IPS DF 6.9 (cell line): ENCODE measurements around the gene DUSP22.

Experiments
- DNase-seq: peaks from one replicate; pipeline ENCODE4 v3.0.0-alpha.2; 2013; ENCODE audit warnings: low read depth, low spot score
- H3K27ac ChIP-seq: one replicate; pipeline ENCODE4 v1.5.1; 2013; ENCODE audit warnings: low read length, control low read depth
- H3K27me3 ChIP-seq: 2 replicates; pipeline ENCODE4 v1.6.1; 2013; ENCODE audit warnings: mild to moderate bottlenecking, low read length; ENCODE audit not compliant: control insufficient read depth, insufficient read depth
- H3K36me3 ChIP-seq: 2 replicates; pipeline ENCODE4 v1.6.1; 2013; ENCODE audit warnings: low read length; ENCODE audit not compliant: control insufficient read depth, insufficient read depth
- H3K4me1 ChIP-seq: 2 replicates; pipeline ENCODE4 v1.6.1; 2013; ENCODE audit warnings: low read length; ENCODE audit not compliant: control insufficient read depth, insufficient read depth
- H3K4me3 ChIP-seq: 2 replicates; pipeline ENCODE4 v1.5.1; 2013; ENCODE audit warnings: mild to moderate bottlenecking, low read length
- H3K9me3 ChIP-seq: 2 replicates; pipeline ENCODE4 v1.6.1; 2013; ENCODE audit warnings: low read length, inconsistent platforms; ENCODE audit not compliant: control insufficient read depth, insufficient read depth
- WGBS: extraction: QIAGEN DNeasy Blood & Tissue Kit; methylation state at CpG from one replicate; pipeline ENCODE4 v1.1.7; 2013; ENCODE audit warnings: mixed read lengths, missing lambda C conversion rate; ENCODE audit not compliant: insufficient read length, insufficient coverage; 5-methylcytosine and 5-hydroxymethylcytosine counted together

Gene DUSP22

DNA sequence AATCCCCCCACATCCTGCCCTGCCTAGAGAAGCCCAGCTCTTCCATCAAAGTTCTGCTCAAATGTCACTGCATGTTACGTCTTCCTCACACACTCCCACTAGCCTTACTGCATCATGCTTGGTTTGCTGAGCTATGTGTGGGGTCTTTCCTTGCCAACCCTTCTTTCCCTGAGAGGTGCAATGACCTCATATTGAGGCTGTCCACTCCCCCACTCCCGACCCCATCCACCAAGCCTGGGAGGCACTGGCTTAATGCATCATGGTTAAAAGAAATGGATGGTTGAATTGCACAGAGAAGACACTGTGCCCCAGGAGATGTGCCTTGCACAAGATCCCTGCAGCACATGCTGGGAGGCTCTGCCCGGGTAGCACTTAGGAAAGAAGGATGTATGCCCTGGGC, 91.6 kb downstream of the DUSP22 start:
- no CpG with 5 or more reads among the region's 3 CpGs for WGBS
- Histone ChIP-seq H3K4me3 (no peak overlapping the region), H3K27ac (no peak overlapping the region), H3K36me3 (no peaks in the 10 kb centered on the region), H3K27me3 (no peaks in the 10 kb centered on the region), H3K4me1 (no peaks in the 10 kb centered on the region), H3K9me3 (no peaks in the 10 kb centered on the region)
- no peak for DNase-seq

DNA sequence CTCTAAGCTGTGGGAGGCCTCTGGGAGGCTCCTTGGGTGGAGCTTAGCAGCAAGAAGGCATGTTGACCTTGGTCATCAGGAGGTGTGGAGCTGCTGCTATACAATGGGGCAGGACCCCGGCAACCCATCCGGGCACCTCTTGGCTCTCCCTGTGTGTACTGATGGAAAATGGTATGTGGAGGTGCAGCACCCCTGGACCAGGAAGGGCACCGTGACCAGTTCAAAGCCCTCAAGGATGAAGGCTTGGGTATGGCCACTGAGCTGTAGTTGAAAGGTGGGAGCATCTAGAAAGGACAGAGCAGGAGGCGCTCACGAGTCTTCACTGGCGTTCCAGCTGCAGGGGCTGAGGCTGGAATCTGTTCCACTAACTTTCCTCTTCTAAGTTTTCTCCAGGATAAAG, 92.6 kb downstream of the DUSP22 start:
- no peaks in the 10 kb centered on the region for H3K4me1 ChIP-seq
- no peak for DNase-seq
- peaks cover 3% of the 10 kb centered on the region; the same call in 1 of the 2 replicates for H3K27me3 ChIP-seq
- H3K9me3 ChIP-seq, result no peaks in the 10 kb centered on the region
- no peaks in the 10 kb centered on the region for H3K36me3 ChIP-seq
- WGBS, result no CpG with 5 or more reads among the region's 6 CpGs
- H3K4me3 ChIP-seq, result no peak overlapping the region
- no peak overlapping the region for H3K27ac ChIP-seq

DNA sequence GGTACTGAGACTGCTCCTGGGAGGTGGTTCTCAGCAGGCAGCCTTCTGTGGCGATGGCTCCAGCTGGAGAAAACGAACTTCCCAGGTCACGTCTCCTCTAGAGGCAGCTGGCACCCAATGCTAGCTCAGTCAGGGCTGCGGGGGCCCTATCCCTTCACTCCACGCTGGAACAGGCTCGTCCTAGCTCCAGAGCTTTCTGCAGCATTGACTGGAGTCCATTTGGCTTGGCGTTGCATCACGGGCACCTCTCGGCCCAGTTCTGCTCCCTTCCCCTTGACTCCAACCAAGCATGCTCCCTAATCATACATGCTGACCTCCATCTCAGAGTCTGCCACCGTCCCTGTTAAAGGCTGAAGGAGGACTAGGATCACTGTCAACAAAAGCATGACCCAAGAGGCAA, 93.3 kb downstream of the DUSP22 start:
- Histone ChIP-seq H3K36me3 (no peaks in the 10 kb centered on the region), H3K4me3 (no peak overlapping the region), H3K4me1 (no peaks in the 10 kb centered on the region), H3K9me3 (no peaks in the 10 kb centered on the region), H3K27ac (no peak overlapping the region), H3K27me3 (peaks cover 6% of the 10 kb centered on the region; the same call in 1 of the 2 replicates)
- no peak for DNase-seq
- WGBS, result no CpG with 5 or more reads among the region's 10 CpGs

DNA sequence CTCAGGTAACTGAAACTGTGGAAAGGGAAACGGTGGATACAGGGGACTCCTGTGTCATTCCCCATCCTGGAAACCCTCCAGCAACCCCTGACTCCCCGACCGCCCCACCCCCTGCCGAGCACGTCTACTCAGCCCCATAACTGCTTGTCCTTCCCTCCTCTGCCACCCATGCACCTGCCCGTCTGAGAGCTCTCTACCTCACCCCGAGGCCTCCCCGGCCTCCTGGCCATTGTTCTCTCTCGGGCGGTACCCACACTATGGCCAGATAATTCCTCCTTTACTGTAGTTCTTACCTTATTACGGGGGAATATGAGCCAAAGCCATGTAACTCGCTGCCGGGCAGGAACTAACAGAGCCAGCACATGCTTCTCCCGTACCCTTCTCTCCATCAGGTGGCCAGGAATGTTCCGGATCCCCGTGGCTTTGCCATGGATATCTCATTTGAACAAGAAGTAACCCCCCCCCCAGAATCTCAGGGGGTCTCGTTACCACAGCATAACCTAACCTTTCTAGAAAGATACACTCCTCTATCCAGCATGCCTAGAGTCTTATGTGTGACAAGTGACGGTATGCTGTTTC, 94.5 kb downstream of the DUSP22 start:
- no peak for DNase-seq
- no peaks in the 10 kb centered on the region for H3K4me1 ChIP-seq
- no peak overlapping the region for H3K27ac ChIP-seq
- no peak overlapping the region for H3K4me3 ChIP-seq
- H3K27me3 ChIP-seq, result peaks cover 12% of the 10 kb centered on the region; the same call in 1 of the 2 replicates
- no CpG with 5 or more reads among the region's 18 CpGs for WGBS
- no peaks in the 10 kb centered on the region for H3K9me3 ChIP-seq
- H3K36me3 ChIP-seq, result no peaks in the 10 kb centered on the region

DNA sequence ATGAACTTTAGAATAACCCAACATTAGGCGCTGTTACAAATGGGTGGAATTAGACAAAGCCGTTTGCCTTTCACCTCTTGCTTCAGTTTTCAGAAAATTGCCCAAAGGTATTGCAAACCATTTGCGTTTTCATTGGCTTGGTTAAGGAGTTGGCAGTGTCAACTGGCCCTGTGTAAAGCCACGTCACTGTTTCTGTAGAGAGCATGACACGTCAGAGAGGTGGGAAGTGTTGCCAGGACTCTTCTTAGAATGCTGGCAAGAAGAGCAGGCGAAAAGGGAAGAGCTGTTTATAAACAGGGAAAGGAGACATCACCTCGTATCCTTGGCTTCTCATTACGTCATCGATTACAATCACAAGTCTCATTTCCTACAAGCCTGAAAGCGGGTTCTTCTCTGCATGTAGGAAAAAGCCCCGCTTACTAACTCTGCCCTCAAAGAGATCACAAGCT, 95.0 kb downstream of the DUSP22 start:
- Histone ChIP-seq H3K4me3 (no peak overlapping the region), H3K9me3 (no peaks in the 10 kb centered on the region), H3K36me3 (no peaks in the 10 kb centered on the region), H3K27ac (no peak overlapping the region), H3K4me1 (no peaks in the 10 kb centered on the region; the same call in 1 of the 2 replicates), H3K27me3 (peaks cover 16% of the 10 kb centered on the region; the same call in 1 of the 2 replicates)
- no CpG with 5 or more reads among the region's 11 CpGs for WGBS
- DNase-seq, result no peak

DNA sequence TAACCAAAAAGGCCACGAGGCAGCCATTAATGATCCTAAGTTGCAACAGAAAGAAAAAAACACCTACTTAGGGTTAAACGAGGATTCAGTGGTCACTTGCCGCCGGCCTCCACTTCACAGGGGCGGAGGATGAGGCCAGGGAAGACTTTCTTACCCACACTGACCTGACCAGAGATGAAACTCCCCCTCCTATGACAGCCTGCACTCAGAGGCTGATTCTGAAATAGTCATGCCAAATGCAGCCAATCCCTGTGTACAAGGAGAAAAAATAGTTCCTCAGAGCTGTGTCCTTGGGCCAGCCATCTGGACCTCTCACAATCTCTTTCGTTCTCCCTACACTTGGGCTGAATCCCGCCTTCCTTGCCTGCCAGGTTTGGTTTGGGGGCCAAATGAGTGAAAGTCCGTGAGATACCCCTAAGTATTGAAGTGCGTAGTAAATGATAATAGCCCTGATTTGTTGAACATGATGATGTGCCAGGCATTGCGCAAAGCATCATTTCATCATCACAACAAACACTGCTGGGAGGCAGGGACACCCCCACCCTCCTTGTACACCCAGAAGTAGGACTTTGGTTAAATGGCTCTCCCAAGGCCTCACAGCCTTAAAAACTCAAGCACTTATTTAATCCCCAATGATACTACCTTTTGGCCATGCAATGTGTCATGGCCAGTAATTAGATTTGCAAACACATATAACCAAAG, 96.1 kb downstream of the DUSP22 start:
- Histone ChIP-seq H3K27me3 (peaks cover 26% of the 10 kb centered on the region; the same call in 1 of the 2 replicates), H3K4me3 (no peak overlapping the region), H3K4me1 (peaks cover 1% of the 10 kb centered on the region; the same call in 1 of the 2 replicates), H3K9me3 (no peaks in the 10 kb centered on the region), H3K36me3 (no peaks in the 10 kb centered on the region), H3K27ac (no peak overlapping the region)
- no peak for DNase-seq
- WGBS, result no CpG with 5 or more reads among the region's 10 CpGs

DNA sequence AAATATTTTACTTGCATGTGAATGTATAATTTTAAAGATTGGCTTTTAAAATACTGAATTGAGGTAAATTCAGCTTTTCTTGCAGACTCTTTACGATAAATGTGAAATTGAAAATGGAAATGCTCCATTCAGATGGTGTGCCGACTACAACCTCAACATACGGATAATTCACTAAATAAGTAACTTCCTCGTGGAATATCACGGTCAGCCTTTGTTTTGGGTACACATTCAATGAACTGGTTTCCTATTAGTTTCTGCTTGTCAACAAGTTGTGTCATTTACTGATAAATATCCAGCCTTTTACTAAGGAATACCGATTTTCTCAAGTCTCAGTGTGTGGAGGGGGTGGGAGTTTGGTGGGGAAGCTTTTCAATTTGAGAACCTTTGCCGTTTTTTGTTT, 96.9 kb downstream of the DUSP22 start:
- H3K9me3 ChIP-seq, result no peaks in the 10 kb centered on the region
- no peak for DNase-seq
- WGBS, result no CpG with 5 or more reads among the region's 7 CpGs
- no peaks in the 10 kb centered on the region for H3K36me3 ChIP-seq
- no peak overlapping the region for H3K27ac ChIP-seq
- peaks cover 34% of the 10 kb centered on the region for H3K27me3 ChIP-seq
- H3K4me1 ChIP-seq, result peaks cover 1% of the 10 kb centered on the region; the same call in 1 of the 2 replicates
- no peak overlapping the region for H3K4me3 ChIP-seq

DNA sequence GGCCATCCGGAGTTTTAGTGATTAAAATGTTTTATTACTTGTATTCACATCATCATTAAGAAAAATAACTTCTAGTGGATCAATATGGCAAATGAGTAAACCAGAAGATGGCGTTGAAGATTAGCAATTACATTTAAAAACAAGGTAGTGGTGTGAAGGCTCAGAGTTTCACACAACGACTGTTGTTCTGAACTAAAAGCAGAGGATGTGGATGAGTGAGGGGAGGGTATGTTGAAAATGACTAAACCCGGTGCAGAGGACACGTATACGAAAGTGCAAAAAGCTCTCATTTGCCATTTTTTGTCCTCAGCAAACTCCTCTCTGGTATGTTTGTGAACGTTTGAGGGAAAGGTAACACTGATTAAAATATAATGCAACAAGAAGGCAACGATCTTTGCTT, 97.3 kb downstream of the DUSP22 start:
- peaks cover 39% of the 10 kb centered on the region for H3K27me3 ChIP-seq
- no peak overlapping the region for H3K4me3 ChIP-seq
- DNase-seq, result no peak
- WGBS, result no CpG with 5 or more reads among the region's 8 CpGs
- H3K27ac ChIP-seq, result no peak overlapping the region
- no peaks in the 10 kb centered on the region for H3K36me3 ChIP-seq
- H3K4me1 ChIP-seq, result peaks cover 1% of the 10 kb centered on the region; the same call in 1 of the 2 replicates
- H3K9me3 ChIP-seq, result no peaks in the 10 kb centered on the region

DNA sequence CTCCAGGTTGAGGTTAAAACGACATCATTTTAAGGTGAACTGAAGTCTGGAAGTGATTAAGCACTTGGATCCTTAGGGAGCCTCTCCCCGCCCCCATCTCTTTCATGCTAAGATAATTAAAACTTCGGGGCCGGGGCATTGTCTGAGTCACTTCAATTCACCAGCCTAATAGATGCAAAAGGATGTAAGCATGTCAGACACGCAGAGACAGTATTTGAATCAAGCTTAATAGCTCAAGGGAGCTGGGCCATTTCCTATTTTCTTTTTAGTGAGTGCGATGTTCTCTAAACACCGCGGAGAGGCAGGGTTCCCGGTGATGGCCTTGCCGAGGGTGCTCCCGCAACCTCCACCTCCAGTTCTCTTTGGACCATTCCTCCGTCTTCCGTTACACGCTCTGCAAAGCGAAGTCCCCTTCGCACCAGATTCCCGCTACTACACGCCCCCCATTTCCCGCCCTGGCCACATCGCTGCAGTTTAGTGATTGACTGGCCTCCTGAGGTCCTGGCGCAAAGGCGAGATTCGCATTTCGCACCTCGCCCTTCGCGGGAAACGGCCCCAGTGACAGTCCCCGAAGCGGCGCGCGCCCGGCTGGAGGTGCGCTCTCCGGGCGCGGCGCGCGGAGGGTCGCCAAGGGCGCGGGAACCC, 98.7 kb downstream of the DUSP22 start:
- H3K36me3 ChIP-seq, result no peaks in the 10 kb centered on the region
- peaks cover 1% of the 10 kb centered on the region; the same call in 1 of the 2 replicates for H3K4me1 ChIP-seq
- no CpG with 5 or more reads among the region's 44 CpGs for WGBS
- H3K27me3 ChIP-seq, result peaks cover 43% of the 10 kb centered on the region
- no peak overlapping the region for H3K27ac ChIP-seq
- no peaks in the 10 kb centered on the region for H3K9me3 ChIP-seq
- peak overlapping the region; percentile 35; the same call in 1 of the 2 replicates for H3K4me3 ChIP-seq
- DNase-seq, result no peak

DNA sequence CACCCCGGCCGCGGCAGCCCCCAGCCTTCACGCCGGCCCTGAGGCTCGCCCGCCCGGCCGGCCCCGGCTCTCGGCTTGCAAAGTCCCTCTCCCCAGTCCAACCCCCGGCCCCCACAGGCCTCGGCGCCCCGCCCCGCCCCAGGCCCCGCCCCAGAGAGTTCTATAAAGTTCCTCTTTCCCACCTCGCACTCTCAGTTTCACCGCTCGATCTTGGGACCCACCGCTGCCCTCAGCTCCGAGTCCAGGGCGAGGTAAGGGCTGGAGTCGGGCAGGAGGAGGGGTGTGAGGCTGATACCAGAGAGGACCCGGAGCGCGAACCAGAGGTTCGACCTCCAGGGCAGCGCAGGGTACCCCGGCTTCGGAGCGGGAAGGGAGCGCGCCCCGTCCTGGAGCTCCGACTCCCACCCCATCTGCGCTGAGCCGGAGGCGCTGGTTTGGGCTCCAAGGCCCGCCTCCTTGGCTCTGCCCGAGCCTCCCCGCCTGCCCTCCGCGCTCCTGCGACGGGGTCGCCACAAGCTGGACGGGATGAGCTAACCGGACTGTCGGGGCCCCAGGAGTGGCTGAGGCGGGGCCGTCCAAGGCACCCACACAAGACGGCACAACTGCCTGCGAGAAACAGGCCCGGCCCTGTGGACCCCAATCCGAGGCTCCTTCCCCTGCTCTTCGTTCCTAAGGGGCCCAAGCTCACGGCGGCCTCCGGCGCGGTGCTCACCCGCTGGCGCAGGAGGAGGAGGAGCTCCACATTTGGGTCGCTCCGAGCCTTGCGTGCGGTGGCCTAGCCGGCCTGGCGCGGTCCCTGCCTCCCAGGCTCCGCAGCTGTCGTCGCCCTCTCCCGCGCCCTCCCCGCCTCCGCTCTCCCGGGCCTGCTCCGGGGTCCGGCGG, 99.5 kb downstream of the DUSP22 start, which contains the start of gene IRF4:
Gene IRF4, plus strand, starts transcription at position 194 of the 882 bp plus-strand sequence. CDS start 1,401 bp downstream, outside the sequence.
- DNase-seq, result no peak
- Histone ChIP-seq H3K36me3 (no peaks in the 10 kb centered on the region), H3K27me3 (peaks cover 43% of the 10 kb centered on the region), H3K9me3 (no peaks in the 10 kb centered on the region), H3K4me1 (peaks cover 1% of the 10 kb centered on the region; the same call in 1 of the 2 replicates), H3K4me3 (peak within 1 kb of the TSS; percentile 35; the same call in 1 of the 2 replicates), H3K27ac (no peak within 1 kb of the TSS)
- WGBS, result no CpG with 5 or more reads among the region's 82 CpGs
